GM12878 (cell line): ENCODE data around the gene GIGYF1. TPM values are rescaled to one million over a fixed set of nuclear protein-coding genes. Genes with fewer than 3 reads are reported as not detected.
A peak's percentile ranks its signal among the peaks of the same experiment; 100 is the strongest.

Experiments used
- ATAC-seq: fragments of 200-7000 bp; cut with Tn5 transposase; 3 replicates; pipeline ENCODE4 v1.9.1; 2020; ENCODE audit warnings: mild to moderate bottlenecking, moderate library complexity
- BruUV-seq: library from RNA; stranded (reverse); fragments of 400-500 nt; replicated peaks from 2 replicates; lab custom pipeline; 2021; lab: Mats Ljungman, UMichigan
- CTCF ChIA-PET: fragments of 300-600 bp; sonication (Branson Sonifier 250); formaldehyde crosslinking; extraction: SDS; loops from one replicate; lab custom pipeline; 2021; ENCODE audit warnings: inconsistent platforms; lab: Yijun Ruan, JAX
- POLR2A ChIA-PET: fragments of 350-600 bp; formaldehyde crosslinking; extraction: SDS; loops from one replicate; lab custom pipeline; 2021; ENCODE audit warnings: inconsistent platforms; lab: Charles Lee
- RAD21 ChIA-PET: fragments of 300-600 bp; sonication (Branson Sonifier 250); formaldehyde crosslinking; loops from one replicate; lab custom pipeline; 2023; ENCODE audit warnings: antibody characterized with exemption; ENCODE audit not compliant: unreplicated experiment; lab: Charles Lee
- SMC1A ChIA-PET: fragments of 300-600 bp; sonication (Branson Sonifier 250); formaldehyde crosslinking; loops from one replicate; lab custom pipeline; 2023; ENCODE audit not compliant: unreplicated experiment, uncharacterized antibody; lab: Charles Lee
- DNase-seq: peaks from one replicate; pipeline ENCODE4 v3.0.0-alpha.2; 2011; ENCODE audit warnings: low read depth, low spot score
- FAIRE-seq: peaks from 3 replicates; lab custom pipeline; 2011; peaks lifted over from hg19 to GRCh38; lab: Jason Lieb, UNC
- H2AFZ ChIP-seq: 2 replicates; pipeline ENCODE4 v1.6.0; 2011; ENCODE audit warnings: low read depth, low read length, control low read depth; ENCODE audit not compliant: control insufficient read depth
- H3K27ac ChIP-seq: 2 replicates; pipeline ENCODE4 v1.5.1; 2011; ENCODE audit warnings: control low read depth; ENCODE audit not compliant: control insufficient read depth, insufficient read depth
- H3K27me3 ChIP-seq, 2 experiments: replicated peaks in 1 of 2; 2 replicates each; pipeline versions ENCODE4 v1.6.0 to v1.6.1; 2011; ENCODE audit warnings: low read length in 1 of 2; ENCODE audit not compliant: control insufficient read depth in 2 of 2, insufficient read depth in 2 of 2
- H3K36me3 ChIP-seq, 2 experiments: 2 replicates each; pipeline ENCODE4 v1.5.1; 2011; ENCODE audit warnings: low read length in 1 of 2; ENCODE audit not compliant: control insufficient read depth in 2 of 2, insufficient read depth in 2 of 2
- H3K4me1 ChIP-seq: 2 replicates; pipeline ENCODE4 v1.6.1; 2011; ENCODE audit warnings: mild to moderate bottlenecking, low read length, moderate library complexity, mixed read lengths; ENCODE audit not compliant: control insufficient read depth, insufficient read depth
- H3K4me2 ChIP-seq: 2 replicates; pipeline ENCODE4 v1.6.0; 2011; ENCODE audit warnings: control low read depth; ENCODE audit not compliant: control insufficient read depth, insufficient read depth
- H3K4me3 ChIP-seq: fragments of 200-600 bp; sonication (generic); 2 replicates; pipeline ENCODE4 v1.5.1; 2016
- H3K79me2 ChIP-seq: 2 replicates; pipeline ENCODE4 v1.6.0; 2011; ENCODE audit warnings: low read length; ENCODE audit not compliant: control insufficient read depth, insufficient read depth
- H3K9ac ChIP-seq: 2 replicates; pipeline ENCODE4 v1.8.0; 2011; ENCODE audit warnings: low read length, control low read depth, mixed read lengths; ENCODE audit not compliant: control insufficient read depth, insufficient read depth
- H3K9me3 ChIP-seq: replicated peaks from 3 replicates; pipeline ENCODE4 v1.5.1; 2011; ENCODE audit warnings: mild to moderate bottlenecking, low read length; ENCODE audit not compliant: control insufficient read depth, insufficient read depth
- H4K20me1 ChIP-seq: 2 replicates; pipeline ENCODE4 v1.6.0; 2011; ENCODE audit not compliant: control insufficient read depth, insufficient read depth
- KAT2A ChIP-seq: conservative IDR thresholded peaks from 2 replicates; pipeline ENCODE4 v1.6.1; 2011; ENCODE audit warnings: low read depth, low read length; ENCODE audit not compliant: control insufficient read depth
- MTA3 ChIP-seq: IDR thresholded peaks from 2 replicates; pipeline ENCODE4 v1.6.1; 2012; ENCODE audit warnings: low read length, inconsistent platforms, borderline replicate concordance
- NFIC ChIP-seq: IDR thresholded peaks from 2 replicates; pipeline ENCODE4 v1.6.1; 2012; ENCODE audit warnings: low read depth, mild to moderate bottlenecking, inconsistent platforms, low read length, moderate library complexity
- NR2C1 ChIP-seq: fragments of 450-650 bp; IDR thresholded peaks from 2 replicates; pipeline ENCODE4 v1.6.1; 2017; ENCODE audit warnings: antibody characterized with exemption, mild to moderate bottlenecking, moderate library complexity
- POLR2A ChIP-seq: IDR thresholded peaks from 2 replicates; pipeline ENCODE4 v1.6.1; 2011; ENCODE audit warnings: low read depth, mild to moderate bottlenecking, low read length
- POLR2AphosphoS2 ChIP-seq: IDR thresholded peaks from 2 replicates; pipeline ENCODE4 v1.6.1; 2011; ENCODE audit warnings: low read depth, mild to moderate bottlenecking, low read length, improper control_type of control experiment, moderate library complexity
- POLR2AphosphoS5 ChIP-seq: IDR thresholded peaks from 2 replicates; pipeline ENCODE4 v1.6.1; 2011; ENCODE audit warnings: mild to moderate bottlenecking, low read length, inconsistent platforms
- RELA ChIP-seq: fragments of 450-650 bp; IDR thresholded peaks from 2 replicates; pipeline ENCODE4 v1.8.0; 2014; ENCODE audit warnings: borderline replicate concordance; ENCODE audit not compliant: partially characterized antibody
- SMC3 ChIP-seq: IDR thresholded peaks from 2 replicates; pipeline ENCODE4 v1.6.1; 2011; ENCODE audit warnings: low read length, improper control_type of control experiment, borderline replicate concordance
- USF2 ChIP-seq: IDR thresholded peaks from 2 replicates; pipeline ENCODE4 v1.6.1; 2011; ENCODE audit warnings: low read depth, low read length, improper control_type of control experiment, borderline replicate concordance
- ZBTB11 ChIP-seq: fragments of 450-650 bp; formaldehyde crosslinking; IDR thresholded peaks from 2 replicates; pipeline ENCODE4 v1.5.0; 2022; ENCODE audit warnings: mild to moderate bottlenecking, missing genetic modification characterization
- ZBTB4 ChIP-seq: fragments of 450-650 bp; formaldehyde crosslinking; IDR thresholded peaks from 2 replicates; pipeline ENCODE4 v1.4.0; 2022; ENCODE audit warnings: mild to moderate bottlenecking, moderate library complexity
- ZNF24 ChIP-seq: fragments of 450-650 bp; IDR thresholded peaks from 2 replicates; pipeline ENCODE4 v1.6.1; 2017; ENCODE audit warnings: antibody characterized with exemption, mild to moderate bottlenecking
- ZSCAN29 ChIP-seq: fragments of 450-650 bp; IDR thresholded peaks from 2 replicates; pipeline ENCODE4 v1.6.1; 2017; ENCODE audit warnings: mild to moderate bottlenecking, moderate library complexity
- WGBS: methylation state at CpG from one replicate; pipeline ENCODE4 v1.1.6; 2016; ENCODE audit warnings: low lambda C conversion rate; ENCODE audit not compliant: insufficient replicate concordance, insufficient coverage; ENCODE audit errors: missing lambda C conversion rate; 5-methylcytosine and 5-hydroxymethylcytosine counted together
- in situ Hi-C: fragments of 300-500 bp; cut with MboI; formaldehyde crosslinking; loops from 9 replicates; pipeline ENCODE4 v1.14.3; 2018; ENCODE audit warnings: mixed read lengths
- intact Hi-C: fragments of 100-400 bp; cut with micrococcal nuclease; formaldehyde crosslinking; loops from one replicate; pipeline ENCODE4 v1.14.2; 2022; ENCODE audit not compliant: unreplicated experiment
- polyA plus RNA-seq, 11 experiments: library from polyadenylated mRNA; depleted of rRNA in 4 of 11; unstranded in 6 of 11; stranded (reverse) in 5 of 11; fragments of >200 nt; fragmentation: Nextera tagmentation in 4 of 11; fragmentation: Illumina TruSeq in 1 of 11; extraction: Ambion mirVana in 4 of 11; extraction: Trizol in 1 of 11; gene quantifications; 1 replicate in 1 of 11; 2 replicates in 10 of 11; pipeline versions ENCODE4 v1.2.1 to v1.2.3, GENCODE V29; 2011 to 2016; ENCODE audit warnings: inconsistent platforms in 2 of 11, missing spikeins in 2 of 11, low read depth in 1 of 11
- total RNA-seq, 4 experiments: library from RNA; depleted of rRNA in 3 of 4; stranded (reverse); fragments of >200 nt in 3 of 4; fragmentation: Illumina TruSeq in 1 of 4; extraction: Trizol in 1 of 4; gene quantifications; 2 replicates each; pipeline versions ENCODE4 v1.2.1 to v1.2.3, GENCODE V29; 2013 to 2021

Gene GIGYF1
- total and polyA plus RNA-seq, 10 of the 15 experiments (the other 5 are each of a cell fraction or from before 2014, with no cell fraction given), result 0.31 to 47.2 (median 9.9) TPM

- FAIRE-seq, result no peak
- H3K9ac ChIP-seq, result no peak overlapping the region
- no peaks in the 10 kb centered on the region for H4K20me1 ChIP-seq
- intact Hi-C loops (no loop called here), in situ Hi-C loops (loop anchor here (25.0 kb wide), 1 partner anchor 218 kb away; the partner anchor contains the start of gene SPACDR)
- H3K9me3 ChIP-seq, result no peaks in the 10 kb centered on the region
- H3K27ac ChIP-seq, result no peak overlapping the region
- ChIA-PET CTCF (interaction anchor here (0.6 to 6.3 kb wide), 3 partner anchors 10 to 68 kb away, joined by 3 to 57 read pairs (median 5); partner anchors contain the start of genes MOSPD3 and POP7), POLR2A (interaction anchor here (0.5 kb wide), 1 partner anchor 23 kb away, joined by 3 read pairs; no protein-coding TSS in a partner anchor), RAD21 (no interaction called here), SMC1A (interaction anchor here (1.0 kb wide), 1 partner anchor 12 kb away, joined by 3 read pairs; no protein-coding TSS in a partner anchor)
- peaks cover 4% of the 10 kb centered on the region for H3K79me2 ChIP-seq
- 89% methylated on average over 18 of the region's 18 CpGs for WGBS
- no peak overlapping the region for H3K4me3 ChIP-seq
- peaks cover 4 to 56% of the 10 kb centered on the region in 2 experiments; a peak in 3 of 4 replicates for H3K36me3 ChIP-seq
- no peaks in the 10 kb centered on the region for H3K27me3 ChIP-seq
- no TSS peak for BruUV-seq
- no peak for DNase-seq
- H2AFZ ChIP-seq, result no peak overlapping the region
- no peak overlapping the region for H3K4me2 ChIP-seq
- no peaks in the 10 kb centered on the region for H3K4me1 ChIP-seq
- ATAC-seq, result no peak
- TF ChIP-seq SMC3 (no peak), ZSCAN29 (no peak), MTA3 (no peak), RELA (no peak), NFIC (no peak), ZBTB11 (CRISPR knock-in tag) (no peak), ZNF24 (no peak), POLR2AphosphoS5 (peak; percentile 68; the same call in 1 of the 2 replicates), NR2C1 (no peak), POLR2A (peak; percentile 72; the same call in 1 of the 2 replicates), USF2 (no peak), POLR2AphosphoS2 (peak; percentile 30; the same call in 1 of the 2 replicates), KAT2A (no peak), ZBTB4 (CRISPR knock-in tag) (no peak)
Observed at GRCh38 chr7:100680576-100681271, 13.3 kb downstream of the GIGYF1 start.
